NOMO-1 treated with dmso at 0.1 percent for 144 hours (cell line): ENCODE results near the gene USPL1.
"Not testable (repeated sequence)": the region's sequence is repeated elsewhere in the genome, so short reads cannot be mapped to it uniquely, and the experiment has no call there.

Experiments
- DNase-seq: peaks from one replicate; lab custom pipeline; 2025; ENCODE audit not compliant: unreplicated experiment; lab: John Stamatoyannopoulos, UW

The USPL1 gene

DNA sequence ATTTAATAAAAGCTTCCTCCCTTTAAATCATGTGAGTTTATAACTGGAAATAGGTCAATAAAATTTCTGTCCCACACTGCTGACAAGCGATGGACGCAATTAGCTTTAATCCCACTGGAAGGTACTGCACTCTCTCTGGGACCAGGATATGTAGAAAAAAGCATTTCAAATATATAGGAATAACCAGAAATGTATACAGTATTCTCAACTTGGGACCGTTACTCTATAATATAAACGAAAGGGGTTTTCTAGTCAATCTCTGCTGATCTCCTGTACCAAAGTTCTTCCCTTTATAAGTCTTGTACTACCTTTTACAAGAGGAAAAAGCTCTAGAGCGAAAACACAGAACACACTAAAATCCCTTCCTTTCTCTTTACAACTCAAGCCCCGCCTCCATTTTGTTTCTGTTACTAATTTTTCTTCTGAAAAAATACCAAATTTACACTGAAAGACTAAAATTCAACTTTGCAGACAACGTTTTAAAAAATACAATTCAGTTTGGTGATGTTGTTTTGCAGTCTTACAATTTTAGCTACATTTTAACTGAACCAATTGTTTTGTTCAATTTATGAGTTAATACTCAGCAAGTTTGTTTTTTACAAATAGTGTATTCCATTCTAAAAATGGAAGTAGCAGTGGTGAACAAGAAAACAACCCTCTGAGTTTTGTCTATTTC, 1.7 kb upstream of the USPL1 start:
- DNase-seq: peak; percentile 20

- DNase-seq: peak; percentile 83
Observed at GRCh38 chr13:30616927-30617314, 799 bp upstream of the USPL1 start.

- DNase-seq: peak; percentile 35
Observed at GRCh38 chr13:30618186-30618929, 638 bp downstream of the USPL1 start.

- DNase-seq: no peak
Observed at GRCh38 chr13:30618930-30619279, 1.2 kb downstream of the USPL1 start.

GRCh38 chr13:30619731-30620130, 2.0 kb downstream of the USPL1 start:
- DNase-seq: no peak

- DNase-seq: no peak
Observed at GRCh38 chr13:30620941-30621340, 3.2 kb downstream of the USPL1 start.

- no peak for DNase-seq
Observed at GRCh38 chr13:30622551-30622950, 4.8 kb downstream of the USPL1 start.

DNA sequence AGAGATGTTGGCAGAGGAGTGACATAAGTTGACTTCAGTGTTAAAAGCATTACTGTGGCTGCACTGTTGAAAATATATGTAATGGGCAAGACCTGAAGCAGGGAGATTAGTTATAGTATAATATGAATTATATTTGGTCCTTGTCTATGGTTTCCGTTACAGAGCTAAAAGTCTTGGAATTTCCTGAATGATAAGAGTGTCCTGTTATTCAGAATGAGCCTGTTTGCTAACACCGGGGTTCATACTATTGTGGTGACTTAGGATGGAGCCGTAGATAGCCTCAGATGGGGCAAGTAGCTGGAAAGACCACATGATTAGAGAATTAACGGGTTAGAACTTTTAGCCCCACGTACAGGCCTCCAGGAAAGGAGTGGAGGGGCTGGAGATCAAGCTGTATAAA, 5.7 kb downstream of the USPL1 start:
- no peak for DNase-seq

- DNase-seq: no peak
Observed at GRCh38 chr13:30624630-30625029, 6.9 kb downstream of the USPL1 start.

- DNase-seq: no peak
Observed at GRCh38 chr13:30629527-30629926, 11.8 kb downstream of the USPL1 start.

DNA sequence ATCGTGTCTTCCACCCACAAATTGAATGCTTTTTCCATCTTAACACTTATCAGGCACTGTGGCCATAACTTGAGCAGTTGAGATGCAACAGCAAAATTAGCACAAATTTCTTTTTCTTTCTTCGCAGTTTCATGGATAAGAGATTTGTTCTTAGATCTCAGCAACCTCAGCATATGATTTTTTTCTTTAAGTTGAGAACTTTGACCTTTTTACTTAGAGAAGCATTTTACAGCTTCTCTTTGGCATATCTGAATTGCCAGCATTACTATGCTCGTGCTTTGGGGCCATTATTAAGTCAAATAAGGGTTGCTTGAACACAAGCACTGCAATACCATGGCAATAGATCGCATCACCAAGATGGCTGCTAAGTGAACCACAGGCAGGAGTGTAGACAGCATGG, 16.1 kb downstream of the USPL1 start:
- DNase-seq: no peak

DNA sequence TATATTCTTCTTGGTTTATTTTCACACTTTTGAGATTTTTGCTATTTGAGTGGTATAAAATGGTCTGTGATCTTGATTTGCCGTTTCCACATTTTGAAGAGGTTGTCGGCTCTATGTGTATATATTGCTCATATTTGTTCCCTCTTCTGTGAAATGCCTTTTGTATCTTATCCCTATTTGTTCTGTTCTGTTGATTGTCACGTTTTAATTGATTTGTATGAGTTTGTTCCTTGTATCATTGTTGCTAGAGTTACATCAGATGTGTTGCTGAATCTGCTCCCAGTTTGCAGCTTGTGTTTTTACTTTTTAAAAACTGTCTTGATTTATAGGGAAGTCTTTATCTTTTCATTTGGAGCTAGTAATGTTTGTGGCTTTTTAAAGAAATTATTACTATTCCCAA, 17.1 kb downstream of the USPL1 start:
- no peak for DNase-seq

DNA sequence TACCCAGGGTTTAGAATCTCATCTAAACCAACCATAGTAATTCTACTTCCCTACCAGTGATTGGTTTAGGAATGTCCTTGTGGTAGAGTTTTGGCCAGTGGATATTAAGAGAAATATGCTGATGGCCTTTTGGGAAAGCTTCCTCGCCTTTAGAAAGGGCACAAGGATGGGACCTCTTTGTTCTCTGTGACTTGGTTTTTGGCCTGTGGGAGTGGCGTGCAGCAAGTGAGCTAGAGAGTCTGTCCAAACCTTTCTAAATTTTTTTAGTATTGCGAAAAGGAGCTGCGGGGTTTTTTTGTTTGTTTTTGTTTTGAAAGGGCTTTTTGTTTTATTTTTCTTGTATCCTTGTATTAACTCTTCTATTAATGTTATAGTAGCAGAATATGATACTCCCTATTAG, 20.6 kb downstream of the USPL1 start:
- DNase-seq: no peak

DNA sequence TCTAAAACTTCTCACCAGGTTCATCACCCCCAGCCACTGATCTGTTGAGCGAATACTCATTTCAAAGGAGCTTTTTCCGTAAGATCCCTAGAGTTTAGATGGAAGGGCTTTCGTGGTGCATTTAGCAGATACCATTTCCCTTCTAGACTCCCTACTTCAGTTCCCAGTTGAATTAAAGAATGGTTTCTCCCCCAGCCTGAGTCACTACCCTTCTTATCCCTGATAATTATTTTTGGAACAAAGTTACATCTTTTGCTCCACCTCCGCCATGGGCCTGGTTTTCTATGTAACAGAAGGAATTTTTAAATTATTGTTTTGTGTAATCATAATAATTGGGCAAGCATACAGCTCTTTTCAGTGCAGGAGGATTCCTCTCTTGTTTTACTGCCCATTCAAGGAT, 22.0 kb downstream of the USPL1 start:
- DNase-seq: no peak

GRCh38 chr13:30641173-30641572, 23.5 kb downstream of the USPL1 start:
- not testable (repeated sequence) for DNase-seq

DNA sequence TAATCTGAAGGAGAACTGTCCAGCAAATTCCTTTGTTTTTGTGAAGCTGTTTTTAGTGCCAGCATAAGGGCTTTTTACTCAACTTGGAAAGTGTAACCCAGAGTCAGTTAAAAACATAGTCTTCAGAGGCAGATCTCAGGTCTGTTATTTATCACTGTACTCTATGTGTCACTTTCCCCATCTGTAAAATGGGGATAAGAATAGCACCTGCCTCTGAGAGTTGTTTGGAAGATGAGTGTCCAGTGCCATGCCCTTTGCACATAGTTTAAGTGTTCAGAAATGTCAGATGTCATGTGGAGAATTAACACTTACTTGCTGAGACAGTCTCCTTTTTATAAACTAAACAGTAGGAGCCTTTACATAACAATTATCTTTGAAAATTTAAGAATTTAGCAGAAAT, 27.9 kb downstream of the USPL1 start:
- no peak for DNase-seq

GRCh38 chr13:30647420-30647819, 29.7 kb downstream of the USPL1 start:
- DNase-seq: no peak

- DNase-seq: no peak
Observed at GRCh38 chr13:30647824-30648521, 30.3 kb downstream of the USPL1 start.

DNA sequence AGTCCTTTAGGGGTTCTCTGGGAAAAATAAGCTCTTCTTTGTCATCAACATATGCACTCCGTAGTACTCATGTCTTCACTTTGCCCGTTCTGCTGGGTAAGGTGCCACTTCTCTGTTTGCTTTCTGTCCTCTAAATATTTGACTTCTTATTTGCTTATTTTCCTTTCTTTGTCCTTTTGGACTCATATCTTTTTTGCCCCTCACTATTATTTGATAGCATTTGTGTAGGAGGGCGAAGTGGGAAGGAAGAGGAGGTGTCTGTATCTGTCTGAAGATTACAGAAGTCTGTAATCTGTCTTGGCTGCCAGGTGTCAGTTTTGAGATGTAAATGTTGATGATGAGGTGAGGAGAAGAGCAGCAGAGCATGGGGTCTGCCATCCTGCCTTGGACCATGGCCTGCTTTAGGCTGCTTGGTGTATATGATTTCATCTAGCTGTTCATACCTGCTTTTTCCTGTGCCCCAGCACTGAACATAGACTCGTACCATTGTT, 30.8 kb downstream of the USPL1 start:
- DNase-seq: no peak

GRCh38 chr13:30651648-30652047, 33.9 kb downstream of the USPL1 start:
- DNase-seq: not testable (repeated sequence)

- no peak for DNase-seq
Observed at GRCh38 chr13:30652746-30653386, 35.1 kb downstream of the USPL1 start.

GRCh38 chr13:30654430-30654829, 36.7 kb downstream of the USPL1 start:
- DNase-seq: no peak
